Keratinocyte (primary cell): ENCODE data around the gene TMEM97. TPM values are rescaled to one million over a fixed set of nuclear protein-coding genes. Genes with fewer than 3 reads are reported as not detected.

Experiments used
- DNase-seq: peaks from one replicate; pipeline ENCODE4 v3.0.0-alpha.2; 2011; ENCODE audit warnings: low read depth, missing footprints, low spot score
- FAIRE-seq: peaks from 2 replicates; lab custom pipeline; 2011; peaks lifted over from hg19 to GRCh38; lab: Jason Lieb, UNC
- H2AFZ ChIP-seq: 2 replicates; pipeline ENCODE4 v1.6.0; 2012; ENCODE audit warnings: low read length, control low read depth, inconsistent platforms; ENCODE audit not compliant: control insufficient read depth
- H3K27ac ChIP-seq: 2 replicates; pipeline ENCODE4 v1.5.1; 2011; ENCODE audit warnings: low read length; ENCODE audit not compliant: control insufficient read depth, insufficient read depth
- H3K27me3 ChIP-seq: 3 replicates; pipeline ENCODE4 v1.6.0; 2011; ENCODE audit warnings: low read length; ENCODE audit not compliant: control insufficient read depth, insufficient read depth; ENCODE audit errors: extremely low read depth
- H3K36me3 ChIP-seq, 2 experiments: 2 replicates in 1 of 2; 3 replicates in 1 of 2; pipeline ENCODE4 v1.5.1; 2011; ENCODE audit warnings: low read length in 2 of 2, mild to moderate bottlenecking in 1 of 2; ENCODE audit not compliant: control insufficient read depth in 2 of 2, insufficient read depth in 2 of 2; ENCODE audit errors: extremely low read depth in 1 of 2
- H3K4me1 ChIP-seq: 3 replicates; pipeline ENCODE4 v1.5.1; 2011; ENCODE audit warnings: low read length; ENCODE audit not compliant: control insufficient read depth, insufficient read depth; ENCODE audit errors: extremely low read depth
- H3K4me2 ChIP-seq: 3 replicates; pipeline ENCODE4 v1.6.0; 2011; ENCODE audit warnings: low read depth, low read length; ENCODE audit not compliant: control insufficient read depth, insufficient read depth; ENCODE audit errors: extremely low read depth
- H3K4me3 ChIP-seq, 3 experiments: fragments of 200-600 bp in 1 of 3; sonication (generic) in 1 of 3; 2 replicates in 2 of 3; 3 replicates in 1 of 3; pipeline ENCODE4 v1.5.1; 2011 to 2016; ENCODE audit warnings: low read length in 3 of 3, mild to moderate bottlenecking in 3 of 3, control low read depth in 2 of 3, inconsistent platforms in 1 of 3, low read depth in 1 of 3, mixed read lengths in 1 of 3, mixed run types in 1 of 3, moderate library complexity in 1 of 3; ENCODE audit not compliant: control insufficient read depth in 2 of 3, insufficient read depth in 2 of 3; ENCODE audit errors: extremely low read depth in 1 of 3
- H3K79me2 ChIP-seq: 2 replicates; pipeline ENCODE4 v1.6.0; 2012; ENCODE audit warnings: low read length; ENCODE audit not compliant: control insufficient read depth, insufficient read depth
- H3K9ac ChIP-seq: 3 replicates; pipeline ENCODE4 v1.6.0; 2011; ENCODE audit warnings: low read length; ENCODE audit not compliant: control insufficient read depth, insufficient read depth; ENCODE audit errors: extremely low read depth
- H3K9me1 ChIP-seq: 3 replicates; pipeline ENCODE4 v1.6.0; 2011; ENCODE audit warnings: low read length; ENCODE audit not compliant: control insufficient read depth, insufficient read depth; ENCODE audit errors: extremely low read depth
- H3K9me3 ChIP-seq: 2 replicates; pipeline ENCODE4 v1.5.1; 2012; ENCODE audit warnings: low read depth, low read length; ENCODE audit not compliant: control insufficient read depth
- H4K20me1 ChIP-seq: 3 replicates; pipeline ENCODE4 v1.6.0; 2011; ENCODE audit warnings: low read length; ENCODE audit not compliant: control insufficient read depth, insufficient read depth; ENCODE audit errors: extremely low read depth
- CTCF ChIP-seq, 3 experiments: IDR thresholded peaks in 1 of 3; conservative IDR thresholded peaks in 1 of 3; optimal IDR thresholded peaks in 1 of 3; 2 replicates in 2 of 3; 3 replicates in 1 of 3; pipeline versions ENCODE3 to v1.5.1; 2011; ENCODE audit warnings: low read length in 3 of 3, mild to moderate bottlenecking in 3 of 3, moderate library complexity in 2 of 3, control low read depth in 1 of 3, inconsistent platforms in 1 of 3; ENCODE audit not compliant: insufficient read depth in 2 of 3; ENCODE audit errors: extremely low read depth in 1 of 3
- EZH2 ChIP-seq: IDR thresholded peaks from one replicate; pipeline ENCODE4 v1.6.1; 2012; ENCODE audit warnings: inconsistent platforms, mild to moderate bottlenecking, low read length, moderate library complexity
- dilution Hi-C: fragments of 300-500 bp; cut with MboI; formaldehyde crosslinking; loops from one replicate; pipeline ENCODE4 v1.7.0; 2020; ENCODE audit warnings: low sequenced_read_pairs; ENCODE audit not compliant: extremely low pct_ligation_motif_present
- polyA plus RNA-seq, 5 experiments: library from polyadenylated mRNA; depleted of rRNA in 3 of 5; stranded (reverse) in 3 of 5; stranded (forward) in 1 of 5; unstranded in 1 of 5; fragments of >200 nt; gene quantifications; 1 replicate in 1 of 5; 2 replicates in 3 of 5; 3 replicates in 1 of 5; pipeline versions ENCODE4 v1.2.1 to v1.2.3, GENCODE V29; 2011 to 2012; ENCODE audit warnings: missing spikeins in 2 of 5, low read depth in 1 of 5, low replicate concordance in 1 of 5

TMEM97 gene
- polyA plus RNA-seq, 1 donor (not counting 4 experiments of a cell fraction or from before 2014, with no cell fraction given): 29.9 TPM

DNA sequence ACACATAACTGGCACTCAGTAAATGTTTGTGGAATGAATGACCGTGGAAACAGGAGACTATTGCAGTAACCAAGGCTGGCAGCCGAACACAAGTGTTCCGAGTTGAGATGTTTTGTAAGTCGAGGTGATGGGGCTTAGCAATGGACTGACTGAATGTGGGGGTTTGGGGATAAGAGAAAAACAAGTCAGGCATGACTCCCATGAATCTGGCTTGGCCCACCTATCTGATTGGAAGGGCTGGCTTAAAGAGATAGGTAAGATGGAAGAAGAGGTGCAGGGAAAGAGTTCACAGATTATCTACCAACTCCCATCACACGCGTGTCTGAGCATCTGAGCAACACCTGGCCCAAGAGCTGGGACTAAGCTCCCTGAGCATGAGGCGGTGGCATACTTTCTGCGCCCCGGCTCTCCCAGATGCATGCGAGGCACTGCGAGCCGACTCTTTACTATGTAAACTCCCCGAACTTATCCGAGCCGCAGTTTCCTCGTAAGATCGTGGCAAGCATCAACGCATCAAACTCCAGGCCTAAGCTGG is 15.7 kb downstream of the TMEM97 start:
- Histone ChIP-seq H3K4me2 (peak overlapping the region; percentile 93), H3K9me1 (peaks cover 10% of the 10 kb centered on the region), H3K36me3 (peaks cover 14 to 17% of the 10 kb centered on the region in 2 experiments), H3K4me3 (peak overlapping the region; percentile 74 to 97 (median 92)), H3K9me3 (no peaks in the 10 kb centered on the region), H3K79me2 (peaks cover 52% of the 10 kb centered on the region), H3K4me1 (peaks cover 38% of the 10 kb centered on the region), H2AFZ (peak overlapping the region; percentile 83), H3K9ac (peak overlapping the region; percentile 99), H4K20me1 (peaks cover 15% of the 10 kb centered on the region), H3K27ac (peak overlapping the region; percentile 99), H3K27me3 (no peaks in the 10 kb centered on the region)
- dilution Hi-C loops: no loop called here
- DNase-seq: no peak
- no peak for TF ChIP-seq EZH2
- no peak for TF ChIP-seq CTCF (optimal IDR thresholded peaks at IDR 0.05 in 1 of 3, IDR thresholded peaks at IDR 0.05 in 1 of 3, conservative IDR thresholded peaks at IDR 0.05 in 1 of 3; ENCODE audit: extremely low read depth in 1 of 3, insufficient read depth in 2 of 3, low read length in 3 of 3)
- no peak for FAIRE-seq

DNA sequence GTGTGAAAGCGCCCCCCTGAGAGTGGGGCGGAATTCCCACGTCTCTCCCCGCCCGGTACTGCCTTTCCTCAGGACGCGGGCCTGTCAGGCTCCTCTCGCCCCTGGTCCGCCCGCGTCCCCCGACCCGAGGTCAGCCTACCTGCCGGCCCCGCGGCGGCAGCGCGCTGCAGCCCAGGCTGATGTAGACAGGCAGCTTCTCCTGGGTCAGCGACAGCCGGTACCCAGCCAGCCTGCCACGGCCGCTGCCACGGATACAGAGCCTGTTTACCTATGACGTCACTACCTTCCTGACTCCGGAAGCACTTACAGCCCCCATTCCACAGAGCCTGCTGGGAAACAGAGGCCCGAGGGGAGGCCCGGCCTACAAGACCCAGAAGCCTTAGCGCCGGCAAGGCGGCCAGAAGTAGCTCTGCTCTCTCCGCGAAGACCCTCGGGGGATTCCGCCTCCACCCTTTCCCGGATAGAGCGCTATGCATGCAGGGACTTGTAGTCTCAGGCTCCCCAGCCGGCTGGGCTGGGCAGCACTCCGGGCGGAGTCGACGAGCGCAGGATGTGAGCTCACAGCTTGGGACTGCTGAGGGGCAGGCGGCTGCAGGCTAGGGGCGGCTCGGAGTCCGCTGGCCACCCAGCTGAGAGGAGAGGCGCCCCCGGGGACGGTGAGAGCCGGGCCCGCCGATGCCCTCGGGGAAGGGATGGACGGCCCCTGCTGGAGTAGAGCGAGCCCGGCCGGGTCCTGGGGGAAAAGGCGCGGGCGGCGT is 16.4 kb downstream of the TMEM97 start, which contains the start of the genes IFT20 and TNFAIP1:
Gene IFT20, minus strand, starts transcription at position 272 of the 758 bp plus-strand sequence. CDS start 3,487 bp downstream, outside the sequence.
Gene TNFAIP1, plus strand, starts transcription at position 561 of the 758 bp plus-strand sequence. CDS start 3,761 bp downstream, outside the sequence.
- dilution Hi-C loops: no loop called here
- H3K36me3 ChIP-seq: peaks cover 19 to 22% of the 10 kb centered on the region in 2 experiments
- peaks cover 18% of the 10 kb centered on the region for H4K20me1 ChIP-seq
- H3K27me3 ChIP-seq: no peaks in the 10 kb centered on the region
- H3K9ac ChIP-seq: peak within 1 kb of the TSS; percentile 99
- peaks cover 10% of the 10 kb centered on the region for H3K9me1 ChIP-seq
- H2AFZ ChIP-seq: peak within 1 kb of the TSS; percentile 83
- FAIRE-seq: peak; percentile 86
- no peaks in the 10 kb centered on the region for H3K9me3 ChIP-seq
- peaks cover 38% of the 10 kb centered on the region for H3K4me1 ChIP-seq
- H3K79me2 ChIP-seq: peaks cover 59% of the 10 kb centered on the region
- DNase-seq: peak; percentile 100
- peak within 1 kb of the TSS; percentile 99 for H3K4me2 ChIP-seq
- TF ChIP-seq CTCF (optimal IDR thresholded peaks at IDR 0.05 in 1 of 3, IDR thresholded peaks at IDR 0.05 in 1 of 3, conservative IDR thresholded peaks at IDR 0.05 in 1 of 3; ENCODE audit: extremely low read depth in 1 of 3, insufficient read depth in 2 of 3, low read length in 3 of 3) (peak in 1 of 3 experiments; percentile 21), EZH2 (no peak)
- peak within 1 kb of the TSS; percentile 74 to 99 (median 97) for H3K4me3 ChIP-seq
- peak within 1 kb of the TSS; percentile 99 for H3K27ac ChIP-seq
